Calu3 (cell line): ENCODE data around the gene ATR. TPM values are rescaled to one million over a fixed set of nuclear protein-coding genes. Genes with fewer than 3 reads are reported as not detected.

Experiments used
- BruUV-seq: library from RNA; stranded (reverse); fragments of 400-500 nt; replicated peaks from 2 replicates; lab custom pipeline; 2021; lab: Mats Ljungman, UMichigan
- CTCF ChIA-PET: fragments of 300-600 bp; sonication (Branson Sonifier 250); formaldehyde crosslinking; loops from one replicate; lab custom pipeline; 2022; ENCODE audit warnings: antibody characterized with exemption; lab: Charles Lee
- DNase-seq: peaks from one replicate; pipeline ENCODE4 v3.0.0; 2022
- H3K27ac Mint-ChIP-seq: one replicate; pipeline ENCODE4 v1.8.0; 2022; ENCODE audit warnings: mixed read lengths; ENCODE audit not compliant: unreplicated experiment
- H3K27me3 Mint-ChIP-seq: one replicate; pipeline ENCODE4 v1.8.0; 2022; ENCODE audit warnings: mixed read lengths; ENCODE audit not compliant: unreplicated experiment
- H3K36me3 Mint-ChIP-seq: one replicate; pipeline ENCODE4 v1.8.0; 2022; ENCODE audit warnings: mild to moderate bottlenecking, moderate library complexity, mixed read lengths; ENCODE audit not compliant: insufficient read depth, unreplicated experiment
- H3K4me1 Mint-ChIP-seq: one replicate; pipeline ENCODE4 v1.8.0; 2022; ENCODE audit warnings: mild to moderate bottlenecking, low read depth, mixed read lengths; ENCODE audit not compliant: unreplicated experiment
- H3K4me3 Mint-ChIP-seq: one replicate; pipeline ENCODE4 v1.8.0; 2022; ENCODE audit warnings: mild to moderate bottlenecking, low read depth, moderate library complexity, mixed read lengths; ENCODE audit not compliant: unreplicated experiment
- H3K9me3 Mint-ChIP-seq: one replicate; pipeline ENCODE4 v1.8.0; 2022; ENCODE audit warnings: low read depth, mixed read lengths; ENCODE audit not compliant: unreplicated experiment
- intact Hi-C: fragments of 100-400 bp; cut with micrococcal nuclease; formaldehyde crosslinking; loops from one replicate; pipeline ENCODE4 v1.10.0; 2022; ENCODE audit not compliant: unreplicated experiment
- total RNA-seq: library from RNA; stranded (reverse); gene quantifications from 2 replicates; pipeline ENCODE4 v1.2.3, GENCODE V29; 2022
- TF ChIP-seq, protein P1 (sequence below): fragments of 200-600 bp; IDR thresholded peaks from one replicate; pipeline ENCODE4 v1.8.0; 2022; ENCODE audit warnings: antibody characterized with exemption; ENCODE audit not compliant: unreplicated experiment

Gene ATR
- total RNA-seq, 1 experiment from 2014 or later = 70.5 TPM

DNA sequence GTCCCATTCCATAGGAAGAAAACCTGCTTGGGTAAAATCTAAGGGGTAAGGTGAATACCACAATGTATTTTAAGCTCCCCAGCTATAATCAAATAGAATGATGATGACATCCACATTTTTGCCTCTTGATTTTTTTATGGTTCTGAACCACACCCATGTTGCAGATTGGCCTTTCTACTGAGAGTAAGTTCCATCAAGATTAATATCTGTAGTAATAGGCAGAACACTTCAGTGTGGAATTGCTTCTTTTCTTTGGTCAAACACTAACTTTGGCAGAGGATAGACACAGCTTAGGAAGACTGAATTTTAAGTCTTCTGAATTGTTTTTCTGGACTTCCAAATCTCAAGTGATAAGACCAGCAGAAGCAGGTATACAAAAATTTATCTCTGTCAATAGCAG lies 44.7 kb upstream of the ATR start:
- TF ChIP-seq, protein P1, sequence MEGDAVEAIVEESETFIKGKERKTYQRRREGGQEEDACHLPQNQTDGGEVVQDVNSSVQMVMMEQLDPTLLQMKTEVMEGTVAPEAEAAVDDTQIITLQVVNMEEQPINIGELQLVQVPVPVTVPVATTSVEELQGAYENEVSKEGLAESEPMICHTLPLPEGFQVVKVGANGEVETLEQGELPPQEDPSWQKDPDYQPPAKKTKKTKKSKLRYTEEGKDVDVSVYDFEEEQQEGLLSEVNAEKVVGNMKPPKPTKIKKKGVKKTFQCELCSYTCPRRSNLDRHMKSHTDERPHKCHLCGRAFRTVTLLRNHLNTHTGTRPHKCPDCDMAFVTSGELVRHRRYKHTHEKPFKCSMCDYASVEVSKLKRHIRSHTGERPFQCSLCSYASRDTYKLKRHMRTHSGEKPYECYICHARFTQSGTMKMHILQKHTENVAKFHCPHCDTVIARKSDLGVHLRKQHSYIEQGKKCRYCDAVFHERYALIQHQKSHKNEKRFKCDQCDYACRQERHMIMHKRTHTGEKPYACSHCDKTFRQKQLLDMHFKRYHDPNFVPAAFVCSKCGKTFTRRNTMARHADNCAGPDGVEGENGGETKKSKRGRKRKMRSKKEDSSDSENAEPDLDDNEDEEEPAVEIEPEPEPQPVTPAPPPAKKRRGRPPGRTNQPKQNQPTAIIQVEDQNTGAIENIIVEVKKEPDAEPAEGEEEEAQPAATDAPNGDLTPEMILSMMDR = no peak
- no TSS peak for BruUV-seq
- Mint-ChIP-seq H3K4me1 (peaks cover 24% of the 10 kb centered on the region), H3K4me3 (no peak overlapping the region), H3K27me3 (no peaks in the 10 kb centered on the region), H3K9me3 (no peaks in the 10 kb centered on the region), H3K27ac (no peak overlapping the region), H3K36me3 (peaks cover 5% of the 10 kb centered on the region)
- intact Hi-C loops = no loop called here
- DNase-seq = no peak
- CTCF ChIA-PET = interaction anchor here (0.7 kb wide), 1 partner anchor 12 kb away, joined by 4 read pairs; no protein-coding TSS in a partner anchor

DNA sequence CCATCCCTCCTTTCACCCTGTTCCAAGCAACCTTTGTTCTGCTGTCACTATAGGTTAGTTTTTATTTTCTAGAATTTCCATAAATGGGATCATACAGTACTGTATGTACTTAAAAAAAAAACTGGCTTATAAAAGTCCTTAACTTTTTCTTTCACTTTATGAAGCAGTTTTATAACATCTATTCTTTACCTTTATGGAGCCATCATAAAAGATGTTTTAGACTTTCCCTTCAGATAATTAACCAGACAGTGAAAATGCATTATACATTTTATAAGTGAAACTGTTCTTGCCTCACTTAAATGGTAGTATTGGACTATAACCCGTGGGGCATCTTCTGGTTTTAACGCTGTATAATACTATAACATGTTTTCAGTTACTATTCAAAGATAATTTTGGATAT lies 43.9 kb upstream of the ATR start:
- Mint-ChIP-seq H3K4me1 (peaks cover 28% of the 10 kb centered on the region), H3K27ac (no peak overlapping the region), H3K27me3 (no peaks in the 10 kb centered on the region), H3K9me3 (no peaks in the 10 kb centered on the region), H3K4me3 (no peak overlapping the region), H3K36me3 (peaks cover 5% of the 10 kb centered on the region)
- CTCF ChIA-PET = no interaction called here
- TF ChIP-seq, protein P1 = no peak
- no peak for DNase-seq
- no TSS peak for BruUV-seq
- intact Hi-C loops = no loop called here

DNA sequence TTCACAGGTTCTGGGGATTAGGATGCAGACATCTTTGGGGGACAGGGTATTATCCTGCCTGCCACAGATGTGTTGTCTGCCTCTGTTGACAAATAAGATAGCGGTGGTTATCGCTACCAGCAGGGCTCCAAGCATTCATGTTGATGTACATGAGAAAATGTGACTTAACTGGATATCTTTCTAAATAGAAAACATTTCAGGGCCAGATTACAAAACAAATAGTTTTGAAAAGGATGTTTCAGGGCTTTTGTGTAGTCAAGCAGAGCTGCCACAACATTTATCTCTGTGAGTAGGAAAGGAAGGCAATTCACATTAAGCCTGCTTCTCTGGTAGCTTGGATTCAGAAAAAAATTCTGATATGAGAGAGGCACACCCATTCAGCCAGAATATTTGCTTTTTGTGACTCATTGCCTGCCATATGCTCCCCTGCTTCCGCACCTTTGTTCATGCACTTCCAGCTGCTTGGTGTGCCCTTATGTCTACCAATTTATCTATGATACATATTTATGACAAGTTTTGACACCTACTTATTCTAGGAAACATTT lies 40.5 kb upstream of the ATR start:
- intact Hi-C loops = loop anchor here (1.0 kb wide), 1 partner anchor 26 kb away; no protein-coding TSS in a partner anchor
- Mint-ChIP-seq H3K36me3 (peaks cover 10% of the 10 kb centered on the region), H3K27me3 (no peaks in the 10 kb centered on the region), H3K4me3 (peak overlapping the region; percentile 25), H3K27ac (peak overlapping the region; percentile 92), H3K4me1 (peaks cover 33% of the 10 kb centered on the region), H3K9me3 (no peaks in the 10 kb centered on the region)
- BruUV-seq = no TSS peak
- TF ChIP-seq, protein P1 = no peak
- CTCF ChIA-PET = interaction anchor here (0.8 to 1.3 kb wide), 7 partner anchors 14 to 264 kb away, joined by 3 to 4 read pairs (median 3); no protein-coding TSS in a partner anchor
- DNase-seq = peak; percentile 71

DNA sequence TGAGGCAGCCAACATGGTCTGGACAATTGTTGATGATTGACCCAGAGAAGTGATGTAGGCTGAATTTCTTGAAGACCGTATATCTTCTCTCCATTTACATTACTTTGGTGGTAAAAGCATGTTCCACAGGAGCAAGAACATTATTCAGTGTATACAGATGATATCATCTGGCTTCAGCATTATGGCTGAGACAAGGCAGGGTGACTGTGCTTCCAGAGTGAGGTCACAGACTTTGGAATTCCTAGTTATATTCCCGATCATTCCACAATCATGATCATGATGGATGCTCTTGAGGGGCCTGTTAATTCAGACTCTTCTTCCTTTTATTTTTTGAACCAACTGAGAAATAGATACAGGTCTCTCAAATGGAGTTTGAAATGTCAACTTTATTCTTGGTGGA lies 36.6 kb upstream of the ATR start:
- Mint-ChIP-seq H3K4me3 (no peak overlapping the region), H3K27me3 (no peaks in the 10 kb centered on the region), H3K27ac (no peak overlapping the region), H3K36me3 (peaks cover 4% of the 10 kb centered on the region), H3K9me3 (no peaks in the 10 kb centered on the region), H3K4me1 (peaks cover 44% of the 10 kb centered on the region)
- TF ChIP-seq, protein P1 = no peak
- no TSS peak for BruUV-seq
- intact Hi-C loops = no loop called here
- CTCF ChIA-PET = no interaction called here
- no peak for DNase-seq
